ENCODE data around the gene TMEM269.

Gene TMEM269

GRCh38 chr1:42822800-42823392 is 38.1 kb downstream of the TMEM269 start:
- DNase-seq (ENCODE audit: low read depth): no peak

GRCh38 chr1:42824481-42825035 is 39.8 kb downstream of the TMEM269 start:
- DNase-seq (ENCODE audit: low read depth): no peak

GRCh38 chr1:42825036-42825851 is 40.5 kb downstream of the TMEM269 start:
- DNase-seq (ENCODE audit: low read depth): no peak

- no peak for DNase-seq (ENCODE audit: low read depth)
These were observed 45.8 kb downstream of the TMEM269 start for GRCh38 chr1:42830631-42831030.

- DNase-seq (ENCODE audit: low read depth): no peak
These were observed 46.5 kb downstream of the TMEM269 start for GRCh38 chr1:42831273-42831672.

- no peak for DNase-seq (ENCODE audit: low read depth)
These were observed 48.0 kb downstream of the TMEM269 start for GRCh38 chr1:42832641-42833240.

- DNase-seq (ENCODE audit: low read depth): no peak
These were observed 49.2 kb downstream of the TMEM269 start for GRCh38 chr1:42833981-42834380.

- no peak for DNase-seq (ENCODE audit: low read depth)
These were observed 50.0 kb downstream of the TMEM269 start for GRCh38 chr1:42834803-42835202.

GRCh38 chr1:42835422-42835821 is 50.6 kb downstream of the TMEM269 start:
- no peak for DNase-seq (ENCODE audit: low read depth)

- DNase-seq (ENCODE audit: low read depth): no peak
These were observed 52.9 kb downstream of the TMEM269 start for GRCh38 chr1:42837709-42838108.

GRCh38 chr1:42838482-42839190 is 53.8 kb downstream of the TMEM269 start:
- no peak for DNase-seq (ENCODE audit: low read depth)

- DNase-seq (ENCODE audit: low read depth): no peak
These were observed 56.2 kb downstream of the TMEM269 start for GRCh38 chr1:42841010-42841409.

GRCh38 chr1:42841440-42842147 is 56.8 kb downstream of the TMEM269 start:
- no peak for DNase-seq (ENCODE audit: low read depth)

GRCh38 chr1:42844592-42845140 is 59.9 kb downstream of the TMEM269 start:
- no peak for DNase-seq (ENCODE audit: low read depth)

GRCh38 chr1:42845193-42845592 is 60.4 kb downstream of the TMEM269 start:
- DNase-seq (ENCODE audit: low read depth): no peak

GRCh38 chr1:42845866-42846256 is 61.1 kb downstream of the TMEM269 start:
- DNase-seq (ENCODE audit: low read depth): no peak

- peak; percentile 75 for DNase-seq (ENCODE audit: low read depth)
These were observed 61.7 kb downstream of the TMEM269 start, which contains the start of gene ZNF691 for GRCh38 chr1:42846257-42847110. Gene ZNF691 (plus strand): TSS chr1:42846613. CDS start chr1:42849659, 3,046 bp downstream.

GRCh38 chr1:42847111-42847595 is 62.4 kb downstream of the TMEM269 start:
- no peak for DNase-seq (ENCODE audit: low read depth)

- no peak for DNase-seq (ENCODE audit: low read depth)
These were observed 63.1 kb downstream of the TMEM269 start for GRCh38 chr1:42847721-42848460.

Data from activated T-cell treated with anti-CD3 and anti-CD28 coated beads for 1 hour (primary cell).